ENCODE data around the gene CCDC174. TPM values are rescaled to one million over a fixed set of nuclear protein-coding genes. Genes with fewer than 3 reads are reported as not detected.

The CCDC174 gene
- total RNA-seq, 1 experiment from 2014 or later = 8.4 TPM

DNA sequence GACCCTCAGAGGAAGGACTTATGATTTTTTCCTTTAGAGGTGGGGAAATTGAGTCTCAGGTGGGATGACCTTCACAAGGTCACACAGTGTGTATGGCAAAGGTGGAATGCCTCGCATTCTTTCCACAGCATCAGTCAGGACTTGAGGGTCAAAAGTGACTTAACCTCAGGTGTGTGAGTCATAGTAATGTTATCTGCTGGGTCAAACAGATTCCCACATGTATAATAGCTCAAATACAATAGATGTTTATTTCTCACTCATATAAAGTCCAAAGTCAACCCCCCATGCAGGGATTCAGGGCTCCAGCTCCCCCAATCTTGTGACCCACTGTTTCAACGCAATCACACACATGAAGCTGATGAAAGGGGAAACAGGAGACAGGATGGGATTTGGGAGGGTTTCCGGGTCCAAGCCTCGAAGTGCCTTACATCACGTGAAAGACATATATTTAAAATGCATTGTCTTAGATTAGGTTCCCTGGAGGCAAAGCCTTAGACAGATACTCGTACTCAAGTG lies 34.0 kb upstream of the CCDC174 start:
- Histone ChIP-seq H3K27me3 (ENCODE audit: control insufficient read depth, insufficient read depth, low read length) (no peaks in the 10 kb centered on the region), H3K4me3 (ENCODE audit: insufficient read depth, low read depth, low read length) (no peak overlapping the region), H3K36me3 (replicated peaks; ENCODE audit: control insufficient read depth, insufficient read depth, low read length) (no peaks in the 10 kb centered on the region)
- DNase-seq = no peak

- Histone ChIP-seq H3K36me3 (replicated peaks; ENCODE audit: control insufficient read depth, insufficient read depth, low read length) (no peaks in the 10 kb centered on the region), H3K27me3 (ENCODE audit: control insufficient read depth, insufficient read depth, low read length) (no peaks in the 10 kb centered on the region), H3K4me3 (ENCODE audit: insufficient read depth, low read depth, low read length) (no peak overlapping the region)
- no peak for DNase-seq
These were observed 32.0 kb upstream of the CCDC174 start for GRCh38 chr3:14619605-14620004.

GRCh38 chr3:14620512-14620911 lies 31.1 kb upstream of the CCDC174 start:
- H3K36me3 ChIP-seq (replicated peaks; ENCODE audit: control insufficient read depth, insufficient read depth, low read length) = no peaks in the 10 kb centered on the region
- no peaks in the 10 kb centered on the region for H3K27me3 ChIP-seq (ENCODE audit: control insufficient read depth, insufficient read depth, low read length)
- DNase-seq = no peak
- no peak overlapping the region for H3K4me3 ChIP-seq (ENCODE audit: insufficient read depth, low read depth, low read length)

GRCh38 chr3:14621093-14621492 lies 30.5 kb upstream of the CCDC174 start:
- no peak for DNase-seq
- no peak overlapping the region for H3K4me3 ChIP-seq (ENCODE audit: insufficient read depth, low read depth, low read length)
- H3K27me3 ChIP-seq (ENCODE audit: control insufficient read depth, insufficient read depth, low read length) = no peaks in the 10 kb centered on the region
- H3K36me3 ChIP-seq (replicated peaks; ENCODE audit: control insufficient read depth, insufficient read depth, low read length) = no peaks in the 10 kb centered on the region

GRCh38 chr3:14622368-14622767 lies 29.2 kb upstream of the CCDC174 start:
- Histone ChIP-seq H3K36me3 (replicated peaks; ENCODE audit: control insufficient read depth, insufficient read depth, low read length) (no peaks in the 10 kb centered on the region), H3K27me3 (ENCODE audit: control insufficient read depth, insufficient read depth, low read length) (no peaks in the 10 kb centered on the region), H3K4me3 (ENCODE audit: insufficient read depth, low read depth, low read length) (no peak overlapping the region)
- DNase-seq = no peak

- no peak for DNase-seq
These were observed 28.0 kb upstream of the CCDC174 start for GRCh38 chr3:14623569-14624051.

DNA sequence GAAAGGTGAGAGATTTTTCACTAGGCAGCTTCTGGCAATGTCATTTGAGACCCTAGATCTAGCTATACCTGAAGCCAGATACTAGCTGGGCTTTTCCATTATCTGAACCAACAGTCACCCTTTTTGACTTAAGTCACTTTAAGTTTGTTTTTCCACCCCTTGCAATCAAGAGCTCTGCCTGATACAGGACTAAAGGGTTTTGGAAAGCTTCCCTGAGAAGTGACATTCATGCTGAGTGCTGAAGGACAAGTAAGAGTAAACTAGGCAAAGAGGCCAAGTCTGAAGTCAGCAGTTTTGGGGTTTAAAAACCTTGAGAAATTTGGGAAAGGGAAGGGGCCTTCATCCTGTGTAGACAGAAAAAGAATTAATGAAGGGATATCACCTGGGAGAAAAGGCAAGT lies 27.1 kb upstream of the CCDC174 start:
- Histone ChIP-seq H3K4me3 (ENCODE audit: insufficient read depth, low read depth, low read length) (no peak overlapping the region), H3K36me3 (replicated peaks; ENCODE audit: control insufficient read depth, insufficient read depth, low read length) (no peaks in the 10 kb centered on the region), H3K27me3 (ENCODE audit: control insufficient read depth, insufficient read depth, low read length) (no peaks in the 10 kb centered on the region)
- no peak for DNase-seq

More at GRCh38 chr3:14623569-14624051, 28.0 kb upstream of the CCDC174 start:
- Histone ChIP-seq H3K4me3 (ENCODE audit: insufficient read depth, low read depth, low read length) (no peak overlapping the region), H3K36me3 (replicated peaks; ENCODE audit: control insufficient read depth, insufficient read depth, low read length) (no peaks in the 10 kb centered on the region), H3K27me3 (ENCODE audit: control insufficient read depth, insufficient read depth, low read length) (no peaks in the 10 kb centered on the region)

DNA sequence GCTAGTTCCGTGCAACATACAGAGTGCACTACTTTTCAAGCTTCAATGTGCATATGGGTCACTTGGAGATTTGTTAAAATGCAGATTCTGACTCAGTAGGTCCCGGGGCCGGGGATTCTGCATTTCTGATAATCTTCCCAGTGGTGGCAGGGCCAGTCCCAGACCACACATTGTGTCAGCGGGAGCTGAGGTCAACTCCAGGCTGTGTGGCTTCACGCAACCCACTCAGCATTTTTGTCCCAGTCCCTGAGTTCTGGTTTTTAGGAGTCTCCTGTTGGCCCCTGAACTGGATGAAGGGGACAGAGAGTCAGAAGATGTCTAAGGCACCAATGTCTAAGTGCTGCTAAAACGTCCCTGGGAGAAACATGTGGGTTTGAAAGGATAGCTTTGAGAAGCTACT lies 26.1 kb upstream of the CCDC174 start:
- no peak overlapping the region for H3K4me3 ChIP-seq (ENCODE audit: insufficient read depth, low read depth, low read length)
- no peak for DNase-seq
- no peaks in the 10 kb centered on the region for H3K36me3 ChIP-seq (replicated peaks; ENCODE audit: control insufficient read depth, insufficient read depth, low read length)
- H3K27me3 ChIP-seq (ENCODE audit: control insufficient read depth, insufficient read depth, low read length) = no peaks in the 10 kb centered on the region

DNA sequence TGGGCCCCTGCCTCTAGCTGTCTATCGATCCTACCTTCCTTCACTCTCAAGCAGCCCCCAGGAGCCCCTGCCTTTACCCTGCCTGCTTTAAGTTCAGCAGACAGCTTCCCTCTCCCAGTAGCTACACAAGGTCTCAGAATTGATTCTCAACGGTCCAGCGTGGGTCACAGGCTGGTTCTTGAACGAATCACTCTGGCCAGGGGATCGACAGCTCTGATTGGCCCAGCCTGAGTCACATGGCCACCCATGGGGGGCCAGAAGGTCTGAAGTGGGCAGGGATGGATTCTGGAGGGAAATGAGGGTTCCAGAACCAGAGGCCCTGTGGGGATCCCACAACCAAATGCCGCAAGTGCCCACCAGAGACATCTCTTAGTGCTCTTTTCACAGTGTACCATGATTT lies 23.7 kb upstream of the CCDC174 start:
- no peak for DNase-seq

DNA sequence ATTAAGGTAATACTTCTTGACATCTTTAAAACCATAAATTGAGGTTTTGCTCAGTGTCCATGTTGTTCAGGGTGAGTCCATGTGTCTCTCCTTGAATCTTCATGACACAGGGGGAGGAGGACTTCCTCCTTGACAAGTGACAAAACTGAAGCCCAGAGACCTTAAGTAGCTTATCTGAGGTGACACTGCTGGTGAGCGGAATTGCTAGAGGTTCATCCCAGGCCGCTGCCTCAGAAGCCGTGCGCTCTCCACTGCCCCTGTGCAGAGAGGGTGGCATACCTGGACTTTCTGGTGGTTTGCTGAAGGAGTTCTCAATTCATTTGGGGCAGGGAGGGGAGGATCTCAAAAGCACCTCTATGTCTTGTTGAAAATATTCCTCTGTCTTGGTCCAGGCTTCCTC lies 23.2 kb upstream of the CCDC174 start:
- Histone ChIP-seq H3K27me3 (ENCODE audit: control insufficient read depth, insufficient read depth, low read length) (no peaks in the 10 kb centered on the region), H3K36me3 (replicated peaks; ENCODE audit: control insufficient read depth, insufficient read depth, low read length) (no peaks in the 10 kb centered on the region), H3K4me3 (ENCODE audit: insufficient read depth, low read depth, low read length) (no peak overlapping the region)
- DNase-seq = no peak

More for the DNA sequence above, 23.7 kb upstream of the CCDC174 start:
- Histone ChIP-seq H3K27me3 (ENCODE audit: control insufficient read depth, insufficient read depth, low read length) (no peaks in the 10 kb centered on the region), H3K36me3 (replicated peaks; ENCODE audit: control insufficient read depth, insufficient read depth, low read length) (no peaks in the 10 kb centered on the region), H3K4me3 (ENCODE audit: insufficient read depth, low read depth, low read length) (no peak overlapping the region)

GRCh38 chr3:14630404-14631100 lies 21.0 kb upstream of the CCDC174 start:
- H3K4me3 ChIP-seq (ENCODE audit: insufficient read depth, low read depth, low read length) = no peak overlapping the region
- H3K36me3 ChIP-seq (replicated peaks; ENCODE audit: control insufficient read depth, insufficient read depth, low read length) = no peaks in the 10 kb centered on the region
- no peak for DNase-seq
- H3K27me3 ChIP-seq (ENCODE audit: control insufficient read depth, insufficient read depth, low read length) = no peaks in the 10 kb centered on the region

DNA sequence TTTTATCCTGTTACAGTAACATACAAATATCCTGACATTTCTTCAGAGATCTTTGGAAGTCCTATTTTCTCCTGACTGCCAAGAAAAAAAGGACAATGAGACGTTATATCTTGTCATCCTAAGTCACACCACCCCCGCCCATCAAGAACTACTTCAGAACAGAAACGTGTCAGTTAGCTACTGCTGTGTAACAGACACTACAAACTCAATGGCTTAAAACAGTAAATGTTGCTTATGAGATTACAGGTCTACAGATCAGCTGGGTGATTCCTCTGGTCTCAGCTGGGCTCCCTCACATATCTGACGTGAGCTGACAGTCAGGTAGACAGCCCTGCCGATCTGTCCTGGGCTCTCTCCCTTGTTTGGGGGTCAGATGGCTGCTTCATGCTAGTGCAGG lies 20.5 kb upstream of the CCDC174 start:
- no peak overlapping the region for H3K4me3 ChIP-seq (ENCODE audit: insufficient read depth, low read depth, low read length)
- no peak for DNase-seq
- H3K36me3 ChIP-seq (replicated peaks; ENCODE audit: control insufficient read depth, insufficient read depth, low read length) = no peaks in the 10 kb centered on the region
- no peaks in the 10 kb centered on the region for H3K27me3 ChIP-seq (ENCODE audit: control insufficient read depth, insufficient read depth, low read length)

GRCh38 chr3:14631687-14632441 lies 19.7 kb upstream of the CCDC174 start:
- no peak for DNase-seq
- H3K27me3 ChIP-seq (ENCODE audit: control insufficient read depth, insufficient read depth, low read length) = no peaks in the 10 kb centered on the region
- no peak overlapping the region for H3K4me3 ChIP-seq (ENCODE audit: insufficient read depth, low read depth, low read length)
- H3K36me3 ChIP-seq (replicated peaks; ENCODE audit: control insufficient read depth, insufficient read depth, low read length) = no peaks in the 10 kb centered on the region

GRCh38 chr3:14632442-14632930 lies 19.1 kb upstream of the CCDC174 start:
- no peak overlapping the region for H3K4me3 ChIP-seq (ENCODE audit: insufficient read depth, low read depth, low read length)
- DNase-seq = no peak

GRCh38 chr3:14633417-14633816 lies 18.1 kb upstream of the CCDC174 start:
- H3K4me3 ChIP-seq (ENCODE audit: insufficient read depth, low read depth, low read length) = no peak overlapping the region
- no peak for DNase-seq
- H3K36me3 ChIP-seq (replicated peaks; ENCODE audit: control insufficient read depth, insufficient read depth, low read length) = no peaks in the 10 kb centered on the region
- H3K27me3 ChIP-seq (ENCODE audit: control insufficient read depth, insufficient read depth, low read length) = no peaks in the 10 kb centered on the region

More at GRCh38 chr3:14632442-14632930, 19.1 kb upstream of the CCDC174 start:
- no peaks in the 10 kb centered on the region for H3K36me3 ChIP-seq (replicated peaks; ENCODE audit: control insufficient read depth, insufficient read depth, low read length)
- no peaks in the 10 kb centered on the region for H3K27me3 ChIP-seq (ENCODE audit: control insufficient read depth, insufficient read depth, low read length)

Data from H7 (cell line).